Kidney capillary endothelial cell (primary cell): ENCODE measurements around the gene PPM1L.

ENCODE experiments used
- DNase-seq: peaks from one replicate; pipeline ENCODE4 v3.0.0-alpha.2; 2018; ENCODE audit warnings: low spot score

Gene PPM1L

GRCh38 chr3:160809453-160809852 lies 53.4 kb downstream of the PPM1L start:
- no peak for DNase-seq

DNA sequence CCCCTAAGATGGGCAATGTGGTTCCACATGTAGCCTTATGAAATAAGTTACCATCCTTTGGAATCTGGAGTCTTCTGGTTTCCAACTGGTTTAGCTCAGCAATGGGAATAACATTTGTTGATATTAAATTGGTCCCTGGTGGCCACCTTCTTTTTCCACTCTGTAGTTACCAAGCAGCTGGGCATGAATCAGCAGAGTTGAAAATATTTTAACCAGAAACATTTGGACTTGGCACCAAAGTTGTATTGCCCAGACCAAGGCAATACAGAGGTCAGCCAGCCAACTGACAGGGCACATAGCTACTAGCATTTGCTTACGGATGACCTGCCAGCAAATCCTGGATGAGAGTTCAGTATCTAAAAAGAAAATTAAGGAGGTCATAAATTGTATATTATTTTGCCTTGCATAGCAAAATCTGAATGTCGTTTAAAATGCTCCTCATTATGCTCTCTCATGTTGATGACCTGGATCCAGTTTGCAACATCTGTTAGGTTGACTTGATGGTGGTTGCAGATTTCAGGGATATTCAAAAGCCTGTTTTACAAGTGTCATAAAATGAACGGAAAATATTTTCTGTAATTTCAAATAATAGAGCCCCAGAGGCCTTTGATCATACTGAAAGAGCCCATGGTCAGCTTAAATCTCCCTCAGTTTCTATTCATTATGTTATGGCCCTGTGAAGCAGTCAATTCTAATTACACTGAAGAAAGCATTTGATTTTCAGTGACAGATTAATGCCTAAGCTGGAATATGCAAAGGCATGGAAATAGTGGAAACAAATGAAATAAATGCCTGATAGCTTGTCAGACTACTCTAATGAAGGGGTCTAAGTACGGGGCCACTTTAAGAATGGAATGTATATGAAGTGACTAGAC lies 54.6 kb downstream of the PPM1L start:
- no peak for DNase-seq

- DNase-seq, result no peak
Measured at GRCh38 chr3:160811237-160811548, 55.2 kb downstream of the PPM1L start.

- DNase-seq, result no peak
Measured at GRCh38 chr3:160812304-160812703, 56.3 kb downstream of the PPM1L start.

DNA sequence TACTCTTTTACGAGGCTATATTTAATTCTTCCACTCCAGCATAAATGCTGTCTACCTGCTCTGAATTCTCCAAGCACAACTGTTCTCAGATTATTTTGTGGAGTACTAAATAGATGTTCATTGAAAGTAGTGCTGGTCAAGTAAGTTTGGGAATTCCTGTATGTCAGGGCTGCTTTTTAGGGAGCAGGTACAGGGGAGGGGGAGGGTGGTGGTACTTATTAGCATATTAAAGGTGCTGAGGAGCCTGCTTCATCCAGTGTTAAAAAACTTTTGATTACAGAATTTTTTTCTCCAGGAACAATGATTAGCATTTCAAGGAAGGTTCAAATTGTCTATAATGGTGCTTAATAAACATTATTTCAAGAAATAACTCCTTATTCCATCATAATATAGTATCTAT lies 59.2 kb downstream of the PPM1L start:
- DNase-seq, result no peak

GRCh38 chr3:160820022-160820421 lies 64.0 kb downstream of the PPM1L start:
- DNase-seq, result no peak

DNA sequence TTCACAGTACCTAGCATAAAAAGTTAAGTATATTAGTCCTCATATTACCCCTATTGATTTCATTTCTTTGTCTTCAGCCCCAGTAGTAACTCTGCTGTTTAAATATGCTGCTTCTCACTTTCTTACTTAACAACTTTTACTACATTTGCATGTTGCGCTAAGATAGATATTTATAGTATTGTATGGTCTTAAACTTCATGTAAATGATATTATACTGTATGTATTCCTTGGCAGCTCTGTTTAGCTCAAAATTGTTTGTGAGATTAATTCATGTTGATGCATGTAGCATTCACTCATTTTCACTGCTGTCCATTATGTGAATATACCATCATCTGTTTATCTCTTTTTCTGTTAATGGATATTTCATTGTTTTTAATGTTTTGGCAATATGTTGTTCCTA lies 64.4 kb downstream of the PPM1L start:
- DNase-seq, result no peak

- DNase-seq, result no peak
Measured at GRCh38 chr3:160822936-160823335, 66.9 kb downstream of the PPM1L start.

DNA sequence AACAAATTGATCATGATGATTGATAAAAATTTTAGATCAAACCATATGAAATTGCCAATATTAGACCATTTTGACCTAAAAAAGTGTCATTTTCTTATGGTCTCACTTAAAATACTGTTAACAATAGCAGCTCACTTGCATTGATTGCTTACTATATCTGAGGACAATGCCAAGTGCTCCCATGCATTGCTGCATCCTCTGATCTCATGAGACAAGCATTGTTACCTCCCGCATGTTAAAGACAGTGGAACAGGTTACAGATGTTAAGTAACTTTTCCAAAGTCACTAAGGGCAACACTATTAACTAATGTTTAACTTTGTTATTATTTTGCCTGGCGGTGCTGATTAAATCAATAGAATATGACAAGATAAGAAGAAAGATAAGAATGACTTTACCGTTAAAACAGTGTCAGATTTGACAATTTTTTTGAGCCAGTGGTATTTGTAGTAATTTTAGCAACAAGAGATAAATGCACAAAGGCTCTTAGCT lies 69.3 kb downstream of the PPM1L start:
- DNase-seq, result no peak

GRCh38 chr3:160826408-160826807 lies 70.4 kb downstream of the PPM1L start:
- DNase-seq, result no peak

DNA sequence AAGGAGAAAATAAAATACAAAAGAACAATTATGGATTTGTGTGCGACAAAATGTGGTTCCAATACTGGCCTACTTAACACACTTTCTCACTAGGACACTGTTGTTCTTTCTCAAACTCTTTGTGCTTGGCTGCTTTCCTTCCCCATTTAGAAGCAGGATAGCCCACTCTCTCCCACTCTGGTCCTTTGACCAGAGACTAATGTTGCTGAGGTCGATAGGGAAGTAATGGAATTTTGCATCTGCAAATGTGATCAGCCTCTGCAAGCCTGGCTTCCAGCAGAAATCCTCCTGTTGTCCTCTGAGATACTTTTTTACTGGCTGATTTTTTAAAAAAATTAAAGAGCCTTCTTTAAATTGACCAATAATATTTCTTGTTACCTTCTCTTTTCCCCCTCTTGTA lies 71.0 kb downstream of the PPM1L start:
- DNase-seq, result no peak

DNA sequence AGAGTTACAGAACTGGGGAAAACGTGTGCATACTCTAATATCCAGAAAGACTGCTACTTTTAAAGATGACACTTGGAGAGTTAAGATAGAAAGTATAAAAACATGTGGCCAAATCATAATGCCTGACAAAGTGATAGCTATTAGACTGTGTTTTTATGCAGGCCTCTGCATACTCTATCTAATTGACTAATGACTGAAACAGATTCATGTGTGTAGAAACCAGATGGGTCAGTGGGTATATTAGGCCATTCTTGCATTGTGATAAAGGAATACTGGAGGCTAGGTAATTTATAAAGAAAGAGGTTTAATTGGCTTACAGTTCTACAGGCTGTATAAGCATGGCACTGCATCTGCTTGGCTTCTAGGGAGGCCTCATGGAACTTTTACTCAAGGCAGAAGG lies 71.5 kb downstream of the PPM1L start:
- DNase-seq, result no peak

DNA sequence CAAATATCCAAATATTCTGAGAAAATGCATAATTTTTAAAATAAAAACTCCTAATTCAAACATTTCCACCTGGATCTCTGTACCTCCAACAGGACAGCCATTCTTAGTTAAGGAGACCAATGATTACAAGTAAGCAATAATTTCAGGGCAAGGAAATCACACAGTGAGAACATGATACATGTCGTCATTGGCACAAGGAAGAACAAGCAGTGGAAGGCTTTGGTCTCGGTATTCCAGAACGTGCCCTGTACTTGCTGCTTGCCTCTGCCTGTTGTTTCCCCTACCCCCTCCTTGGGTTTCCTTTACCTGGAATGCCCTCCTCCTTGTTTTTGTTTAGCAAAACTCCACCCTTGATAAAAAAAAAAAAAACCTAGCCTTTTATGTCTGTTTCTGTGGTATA lies 72.8 kb downstream of the PPM1L start:
- DNase-seq, result no peak

- DNase-seq, result no peak
Measured at GRCh38 chr3:160829486-160830009, 73.5 kb downstream of the PPM1L start.

DNA sequence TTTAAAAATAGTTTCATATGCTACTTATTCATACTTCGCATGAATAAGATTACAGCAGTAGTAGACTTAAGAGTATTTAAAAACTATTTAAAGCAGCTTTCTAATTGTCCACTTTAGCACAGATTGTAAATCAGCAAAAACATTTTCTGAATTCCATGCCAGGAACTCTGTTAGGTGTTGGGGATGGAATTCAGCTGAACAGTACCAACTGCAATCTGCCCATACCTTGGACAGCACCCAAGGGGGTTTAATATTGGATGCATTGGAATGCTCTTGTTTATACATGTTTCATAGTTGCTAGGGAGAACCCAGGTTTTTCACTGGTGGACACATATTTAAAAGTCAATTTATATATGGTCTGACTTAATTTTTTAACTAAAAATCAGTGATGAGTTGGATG lies 74.8 kb downstream of the PPM1L start:
- DNase-seq, result no peak

DNA sequence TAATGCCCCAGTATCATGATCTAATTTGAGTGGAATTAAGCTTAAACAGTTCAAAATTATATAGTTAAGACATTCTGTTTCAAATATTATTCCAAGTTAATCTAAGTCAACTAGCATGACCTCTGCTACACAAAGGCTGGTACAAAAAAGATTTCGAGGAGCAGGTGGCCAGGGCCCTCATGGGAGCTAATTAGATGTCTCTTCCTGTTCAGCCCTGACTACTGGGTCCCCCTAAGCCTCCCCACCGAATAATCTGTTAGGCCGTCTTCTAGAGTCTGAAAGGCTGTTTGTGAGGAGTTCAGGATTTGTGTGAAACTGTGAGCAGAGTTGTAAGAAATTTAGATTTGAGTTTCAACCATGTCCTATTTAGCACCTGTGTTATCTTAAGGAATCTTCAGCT lies 75.4 kb downstream of the PPM1L start:
- no peak for DNase-seq

GRCh38 chr3:160837394-160837980 lies 81.5 kb downstream of the PPM1L start:
- DNase-seq, result no peak

GRCh38 chr3:160840590-160840989 lies 84.6 kb downstream of the PPM1L start:
- no peak for DNase-seq

DNA sequence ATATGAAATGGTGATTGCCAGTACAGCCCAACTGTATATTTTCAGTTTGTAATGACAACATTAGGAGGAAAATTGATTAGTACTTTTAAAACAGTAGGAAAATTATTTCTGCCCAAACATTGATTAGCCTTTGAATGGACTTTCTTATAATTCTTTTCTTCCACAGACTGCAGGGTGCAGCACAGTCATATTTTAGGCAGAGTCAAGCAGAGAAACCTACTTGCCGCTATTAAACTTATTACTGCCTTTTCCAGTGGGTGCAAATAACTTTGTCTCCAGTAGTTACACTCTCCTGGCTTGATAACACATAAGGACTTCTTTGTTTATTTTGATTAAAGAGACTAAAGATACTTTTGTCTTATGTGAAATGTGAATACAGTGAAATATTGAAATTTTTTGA lies 85.4 kb downstream of the PPM1L start:
- no peak for DNase-seq

DNA sequence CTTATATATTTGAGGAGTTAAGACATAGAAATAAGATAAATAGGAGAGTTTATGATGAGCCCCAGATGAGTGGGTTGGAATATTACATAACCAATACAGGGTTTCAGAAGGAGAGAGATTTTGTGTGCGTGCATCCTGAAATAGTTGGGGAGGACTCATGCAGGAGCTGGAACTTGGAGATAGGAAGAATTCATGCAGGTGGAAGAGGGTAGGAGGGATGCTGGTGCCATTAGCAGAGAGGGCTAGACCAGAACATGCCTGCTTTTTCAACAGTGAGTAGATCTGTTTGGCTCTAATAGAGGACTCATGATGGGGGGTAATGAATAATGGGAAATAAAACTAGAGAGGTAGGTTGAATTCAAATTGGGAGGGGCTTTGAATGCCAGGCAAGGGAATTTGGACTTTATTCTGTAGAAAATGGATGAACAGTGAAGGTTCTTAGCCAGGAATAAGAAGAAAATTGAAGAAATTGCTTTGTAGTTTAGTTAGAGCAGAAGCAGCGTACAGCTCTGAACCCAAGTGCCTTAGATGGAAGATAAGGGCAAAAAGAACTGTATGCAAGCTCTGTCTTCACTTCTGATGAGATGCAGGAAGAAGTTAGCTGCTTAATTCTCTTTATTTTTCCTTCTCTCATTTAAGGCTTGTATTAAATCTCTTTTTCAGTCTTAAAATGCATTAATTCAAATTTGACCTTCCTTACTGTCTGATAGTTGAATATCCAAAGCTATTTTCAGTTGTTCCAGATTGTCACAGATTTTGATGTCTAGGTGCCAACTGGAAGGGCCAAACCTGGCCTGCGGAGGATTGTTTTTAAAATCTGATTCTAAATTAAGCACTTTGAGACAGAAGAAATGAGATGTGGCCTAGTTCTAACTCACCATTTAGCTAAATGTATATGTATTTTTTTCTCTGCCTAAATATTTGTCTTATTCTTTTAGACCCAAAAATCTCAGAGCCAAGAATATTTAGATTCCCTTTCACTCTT lies 86.3 kb downstream of the PPM1L start:
- DNase-seq, result no peak

DNA sequence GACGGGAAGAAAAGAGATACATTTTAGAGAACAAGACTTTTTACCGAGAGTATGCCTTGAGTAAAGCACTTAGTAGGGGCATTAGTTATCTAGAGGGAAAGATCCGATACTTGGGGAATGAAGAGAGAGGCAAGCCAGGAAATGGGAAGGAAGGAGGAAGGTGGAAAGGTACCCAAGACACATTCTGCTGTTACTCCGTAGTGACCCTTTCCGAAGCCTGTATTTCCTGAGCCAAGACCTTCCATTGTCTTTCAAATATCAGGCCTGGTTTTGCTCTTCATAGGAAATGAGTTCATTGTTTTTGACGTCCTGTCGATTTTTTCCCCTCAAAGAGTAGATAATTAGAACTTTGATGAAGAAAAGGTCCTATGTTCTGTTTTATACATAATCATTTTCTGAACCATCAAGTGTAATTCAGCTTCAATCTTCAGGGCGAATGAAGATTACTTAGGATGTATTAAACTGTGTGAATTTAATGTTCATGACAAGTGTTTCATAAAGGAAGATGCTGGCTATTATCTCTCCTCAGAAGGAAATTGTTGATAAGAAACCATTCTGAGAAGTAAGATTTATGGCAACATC lies 95.7 kb downstream of the PPM1L start:
- peak; percentile 10 for DNase-seq

DNA sequence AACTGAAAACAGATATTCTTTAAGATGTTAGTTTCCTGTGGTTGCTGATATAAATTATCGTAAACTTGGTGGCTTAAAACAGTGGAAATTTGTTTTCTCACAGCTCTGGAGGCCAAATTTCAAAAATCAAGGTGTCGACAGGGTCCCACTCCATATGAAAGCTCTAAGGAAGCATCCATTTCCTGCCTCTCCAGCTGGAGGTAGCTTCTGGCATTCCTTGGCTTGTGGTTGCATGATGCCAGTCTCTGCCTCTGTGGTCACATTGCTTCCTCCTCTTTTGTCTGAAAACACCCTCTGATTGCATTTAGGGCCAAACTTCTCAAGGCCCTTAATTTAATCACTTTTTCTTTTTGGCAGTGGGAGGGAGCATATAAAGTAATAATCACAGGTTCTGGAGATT lies 96.8 kb downstream of the PPM1L start:
- DNase-seq, result no peak
